Kidney (tissue), 14 donors: ENCODE measurements around the gene CDH7. TPM values are rescaled to one million over a fixed set of nuclear protein-coding genes. Genes with fewer than 3 reads are reported as not detected.

Source experiments
- DNase-seq, 5 donors: peaks; one replicate each; pipeline ENCODE4 v3.0.0-alpha.2; 2013 to 2020
- FAIRE-seq: peaks from 2 replicates; lab custom pipeline; 2012; peaks lifted over from hg19 to GRCh38; lab: Jason Lieb, UNC
- H3K27ac ChIP-seq, 2 donors: one replicate each; pipeline ENCODE4 v1.7.0; 2013; ENCODE audit warnings: low read depth in 2 of 2, low read length in 2 of 2, inconsistent platforms in 1 of 2
- H3K27me3 ChIP-seq: one replicate; pipeline ENCODE4 v1.7.1; 2013; ENCODE audit warnings: low read length, inconsistent platforms; ENCODE audit not compliant: control insufficient read depth, insufficient read depth
- H3K36me3 ChIP-seq, 3 donors: one replicate each; pipeline versions ENCODE4 v1.7.0 to v1.7.1; 2013; ENCODE audit warnings: low read length in 3 of 3, control low read depth in 1 of 3, inconsistent platforms in 1 of 3; ENCODE audit not compliant: insufficient read depth in 3 of 3, control insufficient read depth in 2 of 3
- H3K4me1 ChIP-seq, 3 donors: one replicate each; pipeline versions ENCODE4 v1.7.0 to v1.7.1; 2013; ENCODE audit warnings: low read length in 3 of 3, inconsistent platforms in 1 of 3, low read depth in 1 of 3; ENCODE audit not compliant: control insufficient read depth in 2 of 3, insufficient read depth in 2 of 3
- H3K4me3 ChIP-seq, 3 donors: one replicate each; pipeline versions ENCODE4 v1.7.0 to v1.8.1; 2013; ENCODE audit warnings: low read length in 3 of 3, control low read depth in 1 of 3, inconsistent platforms in 1 of 3
- H3K9ac ChIP-seq, 3 donors: one replicate each; pipeline versions ENCODE4 v1.7.0 to v1.7.1; 2013; ENCODE audit warnings: low read length in 3 of 3, control low read depth in 1 of 3, inconsistent platforms in 1 of 3
- H3K9me3 ChIP-seq, 3 donors: one replicate each; pipeline versions ENCODE4 v1.7.0 to v1.7.1; 2013; ENCODE audit warnings: low read length in 3 of 3, control low read depth in 1 of 3, inconsistent platforms in 1 of 3; ENCODE audit not compliant: control insufficient read depth in 2 of 3, insufficient read depth in 1 of 3
- intact Hi-C: fragments of 100-400 bp; cut with DNase I; formaldehyde crosslinking; loops from one replicate; pipeline ENCODE4 v1.11.1; 2022
- polyA plus RNA-seq: library from polyadenylated mRNA; stranded (reverse); fragments of 350-450 nt; fragmentation: Illumina TruSeq; extraction: RNeasy Lipid Tissue Mini Kit (QIAGEN cat#74804); gene quantifications from one replicate; pipeline ENCODE4 v1.2.3, GENCODE V29; 2014; ENCODE audit warnings: low read depth, low replicate concordance; ENCODE audit not compliant: insufficient read depth
- total RNA-seq: library from RNA; stranded (reverse); fragmentation: NEBNext Ultra II Directional; extraction: Animal tissue kit (Norgen Biotek cat#: 25700); gene quantifications from one replicate; pipeline ENCODE4 v1.2.1, GENCODE V29; 2021
- TF ChIP-seq, protein P1 (sequence below): IDR thresholded peaks from 3 replicates; pipeline ENCODE4 v1.5.1; 2012; ENCODE audit warnings: mild to moderate bottlenecking, moderate library complexity, borderline replicate concordance; ENCODE audit not compliant: insufficient read depth; ENCODE audit errors: extremely low read depth
- donor health status: control.
- donor health status: control.
- donor health status: control.
- donor health status: control.
- donor health status: control.
- donor health status: DM: yes; HTN: yes; CAD: no.
- donor health status: Normal renal cell carcinoma (clear cell type).

Gene CDH7
- total and polyA plus RNA-seq, 2 donors from 2014 or later = not detected

DNA sequence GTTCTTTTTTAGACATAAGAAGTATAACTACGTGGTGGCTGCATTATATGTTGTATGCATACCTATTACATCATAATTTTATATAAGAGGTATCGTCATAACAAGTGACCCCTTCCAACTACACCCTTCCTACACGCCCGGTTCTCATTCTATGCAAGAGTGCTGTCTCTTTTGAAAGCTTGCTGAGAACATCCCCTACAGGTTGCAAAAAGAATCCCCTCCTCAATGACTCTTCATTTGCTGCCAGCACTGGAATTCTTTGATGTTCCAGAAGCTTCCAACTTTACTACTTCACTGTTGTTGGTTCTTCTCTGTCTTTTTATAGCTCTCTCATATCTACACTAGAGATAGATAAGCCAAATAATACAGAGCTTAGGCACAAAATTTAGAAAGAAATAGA, 66.4 kb downstream of the CDH7 start:
- intact Hi-C loops = no loop called here
- DNase-seq (no peak), FAIRE-seq (no peak)
- Histone ChIP-seq H3K36me3 (no peaks in the 10 kb centered on the region), H3K4me3 (no peak overlapping the region), H3K27ac (no peak overlapping the region), H3K4me1 (no peaks in the 10 kb centered on the region), H3K9ac (no peak overlapping the region), H3K9me3 (no peaks in the 10 kb centered on the region), H3K27me3 (no peaks in the 10 kb centered on the region)
- TF ChIP-seq, protein P1, sequence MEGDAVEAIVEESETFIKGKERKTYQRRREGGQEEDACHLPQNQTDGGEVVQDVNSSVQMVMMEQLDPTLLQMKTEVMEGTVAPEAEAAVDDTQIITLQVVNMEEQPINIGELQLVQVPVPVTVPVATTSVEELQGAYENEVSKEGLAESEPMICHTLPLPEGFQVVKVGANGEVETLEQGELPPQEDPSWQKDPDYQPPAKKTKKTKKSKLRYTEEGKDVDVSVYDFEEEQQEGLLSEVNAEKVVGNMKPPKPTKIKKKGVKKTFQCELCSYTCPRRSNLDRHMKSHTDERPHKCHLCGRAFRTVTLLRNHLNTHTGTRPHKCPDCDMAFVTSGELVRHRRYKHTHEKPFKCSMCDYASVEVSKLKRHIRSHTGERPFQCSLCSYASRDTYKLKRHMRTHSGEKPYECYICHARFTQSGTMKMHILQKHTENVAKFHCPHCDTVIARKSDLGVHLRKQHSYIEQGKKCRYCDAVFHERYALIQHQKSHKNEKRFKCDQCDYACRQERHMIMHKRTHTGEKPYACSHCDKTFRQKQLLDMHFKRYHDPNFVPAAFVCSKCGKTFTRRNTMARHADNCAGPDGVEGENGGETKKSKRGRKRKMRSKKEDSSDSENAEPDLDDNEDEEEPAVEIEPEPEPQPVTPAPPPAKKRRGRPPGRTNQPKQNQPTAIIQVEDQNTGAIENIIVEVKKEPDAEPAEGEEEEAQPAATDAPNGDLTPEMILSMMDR = no peak

DNA sequence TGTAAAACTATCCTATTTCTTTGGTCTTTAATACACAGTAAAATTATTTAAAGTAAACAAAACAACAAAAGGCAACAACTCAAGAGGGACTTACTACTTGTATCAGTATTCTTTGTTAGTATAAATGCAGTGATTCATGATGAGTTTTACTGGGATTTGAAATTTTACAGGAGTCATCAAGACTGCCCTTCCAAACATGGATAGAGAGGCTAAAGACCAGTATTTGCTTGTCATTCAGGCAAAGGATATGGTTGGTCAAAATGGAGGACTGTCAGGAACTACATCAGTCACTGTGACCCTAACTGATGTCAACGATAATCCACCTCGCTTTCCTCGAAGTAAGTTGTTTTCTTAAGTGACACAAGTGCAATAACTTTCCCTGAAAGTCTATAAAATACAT, 71.1 kb downstream of the CDH7 start:
- Histone ChIP-seq H3K4me1 (no peaks in the 10 kb centered on the region), H3K9ac (no peak overlapping the region), H3K4me3 (no peak overlapping the region), H3K27me3 (no peaks in the 10 kb centered on the region), H3K27ac (no peak overlapping the region), H3K9me3 (no peaks in the 10 kb centered on the region), H3K36me3 (no peaks in the 10 kb centered on the region)
- TF ChIP-seq, protein P1 = no peak
- DNase-seq = no peak
- no peak for FAIRE-seq
- intact Hi-C loops = no loop called here

DNA sequence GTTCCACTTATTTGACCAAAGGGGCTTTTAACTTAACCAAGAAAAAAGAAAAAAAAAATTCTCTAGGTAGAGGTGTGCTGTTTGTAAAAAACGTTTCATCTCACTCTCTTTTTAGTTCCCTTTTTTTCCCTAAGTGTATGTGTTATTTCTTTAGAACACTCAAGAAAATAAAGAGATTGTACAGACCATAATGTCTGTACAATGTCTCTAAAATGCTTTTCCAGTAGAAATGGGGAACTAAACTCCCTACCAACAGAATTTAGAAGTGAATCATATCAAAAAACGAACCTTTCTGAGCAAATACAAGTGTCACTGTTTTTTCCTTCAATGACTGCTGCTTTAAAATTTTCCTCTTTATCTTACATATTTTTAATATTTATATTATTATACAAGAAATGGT, 72.0 kb downstream of the CDH7 start:
- Histone ChIP-seq H3K36me3 (no peaks in the 10 kb centered on the region), H3K4me1 (no peaks in the 10 kb centered on the region), H3K9ac (no peak overlapping the region), H3K27me3 (no peaks in the 10 kb centered on the region), H3K27ac (no peak overlapping the region), H3K4me3 (no peak overlapping the region), H3K9me3 (no peaks in the 10 kb centered on the region)
- intact Hi-C loops = no loop called here
- FAIRE-seq (no peak), DNase-seq (no peak)
- TF ChIP-seq, protein P1 = no peak

DNA sequence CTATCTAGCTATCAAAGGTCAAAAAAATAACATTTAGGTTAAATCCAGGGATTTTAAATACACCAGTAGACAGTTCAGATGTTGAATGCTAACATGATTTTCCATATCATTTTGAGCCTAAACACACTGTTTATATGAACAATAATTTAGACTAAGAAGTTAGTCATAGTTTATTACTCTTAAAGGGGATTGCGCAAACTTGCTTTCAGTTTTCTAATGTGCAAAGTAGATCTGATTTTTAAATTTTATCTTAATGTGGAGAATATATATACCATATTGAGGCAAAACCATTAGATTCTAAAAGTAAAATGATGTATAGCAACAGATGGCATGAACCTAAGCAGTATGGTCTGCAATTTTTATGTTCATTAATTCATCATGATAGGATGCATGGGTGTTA, 76.6 kb downstream of the CDH7 start:
- no peak for DNase-seq
- intact Hi-C loops = no loop called here
- Histone ChIP-seq H3K27ac (no peak overlapping the region), H3K9ac (no peak overlapping the region), H3K27me3 (no peaks in the 10 kb centered on the region), H3K4me3 (no peak overlapping the region), H3K36me3 (no peaks in the 10 kb centered on the region), H3K4me1 (no peaks in the 10 kb centered on the region), H3K9me3 (no peaks in the 10 kb centered on the region)
- TF ChIP-seq, protein P1 = no peak
- no peak for FAIRE-seq
